HCT116 (cell line): ENCODE results near the gene CLRN1. TPM values are rescaled to one million over a fixed set of nuclear protein-coding genes. Genes with fewer than 3 reads are reported as not detected.

ENCODE experiments used
- ATAC-seq: fragments of 200-7000 bp; cut with Tn5 transposase; 2 replicates; pipeline ENCODE4 v1.9.1; 2020; ENCODE audit warnings: mild to moderate bottlenecking, moderate library complexity
- BruUV-seq: library from RNA; stranded (reverse); fragments of 400-500 nt; replicated peaks from 2 replicates; lab custom pipeline; 2021; lab: Mats Ljungman, UMichigan
- CTCF ChIA-PET: fragments of 300-600 bp; sonication (Branson Sonifier 250); formaldehyde crosslinking; loops from one replicate; lab custom pipeline; 2021; ENCODE audit warnings: antibody characterized with exemption; lab: Charles Lee
- POLR2A ChIA-PET: fragments of 300-600, 350-600 bp; sonication (Branson Sonifier 250); formaldehyde crosslinking; loops from one replicate; lab custom pipeline; 2021; ENCODE audit warnings: antibody characterized with exemption; lab: Charles Lee
- RAD21 ChIA-PET, 2 experiments: fragments of 300-600 bp; sonication (Branson Sonifier 250); formaldehyde crosslinking; loops; one replicate each; lab custom pipeline; 2023; ENCODE audit warnings: low total read pairs in 2 of 2; ENCODE audit not compliant: uncharacterized antibody in 2 of 2, unreplicated experiment in 2 of 2, low non-redundant PET in 1 of 2; lab: Charles Lee
- DNase-seq: peaks from one replicate; pipeline ENCODE4 v3.0.0-alpha.2; 2010; ENCODE audit warnings: low read depth, low spot score
- H2AFZ ChIP-seq: fragments of 200-600 bp; shearing (Covaris generic), sonication (generic); 2 replicates; pipeline ENCODE4 v1.6.1; 2017; ENCODE audit warnings: low read depth, mixed run types, mixed read lengths, antibody characterized with exemption, low read length; ENCODE audit not compliant: poor library complexity, severe bottlenecking
- H3K27ac ChIP-seq: 2 replicates; pipeline ENCODE4 v1.5.1; 2012; ENCODE audit warnings: low read depth, low read length
- H3K27me3 ChIP-seq: fragments of 200-600 bp; sonication (generic); 2 replicates; pipeline ENCODE4 v1.6.1; 2016; ENCODE audit warnings: mixed run types, low read length, mixed read lengths; ENCODE audit not compliant: insufficient read depth
- H3K36me3 ChIP-seq, 2 experiments: fragments of 200-500 bp in 1 of 2; fragments of 200-600 bp in 1 of 2; sonication (Bioruptor generic) in 1 of 2; sonication (generic) in 1 of 2; 2 replicates each; pipeline versions ENCODE4 v1.5.1 to v1.6.1; 2014 to 2016; ENCODE audit warnings: low read length in 2 of 2, inconsistent platforms in 1 of 2, mixed read lengths in 1 of 2, mixed run types in 1 of 2; ENCODE audit not compliant: insufficient read depth in 2 of 2, control insufficient read depth in 1 of 2
- H3K4me1 ChIP-seq, 2 experiments: fragments of 200-600 bp in 1 of 2; sonication (generic) in 1 of 2; 2 replicates each; pipeline versions ENCODE4 v1.5.1 to v1.6.1; 2012 to 2017; ENCODE audit warnings: low read length in 2 of 2, inconsistent platforms in 1 of 2, mild to moderate bottlenecking in 1 of 2, mixed read lengths in 1 of 2, mixed run types in 1 of 2, moderate library complexity in 1 of 2; ENCODE audit not compliant: insufficient read depth in 2 of 2, control insufficient read depth in 1 of 2
- H3K4me2 ChIP-seq: fragments of 200-600 bp; sonication (generic); 2 replicates; pipeline ENCODE4 v1.6.1; 2017; ENCODE audit warnings: mixed run types, low read length, mixed read lengths
- H3K4me3 ChIP-seq, 2 experiments: fragments of 200-600 bp in 1 of 2; sonication (generic) in 1 of 2; replicated peaks in 1 of 2; 2 replicates each; pipeline ENCODE4 v1.5.1; 2011 to 2016; ENCODE audit warnings: low read length in 2 of 2, control low read depth in 1 of 2, low read depth in 1 of 2, mild to moderate bottlenecking in 1 of 2, mixed read lengths in 1 of 2, mixed run types in 1 of 2
- H3K79me2 ChIP-seq: fragments of 200-600 bp; sonication (generic); 2 replicates; pipeline ENCODE4 v1.6.1; 2017; ENCODE audit warnings: mild to moderate bottlenecking, mixed run types, low read length, moderate library complexity, mixed read lengths; ENCODE audit not compliant: insufficient read depth
- H3K9ac ChIP-seq: fragments of 200-600 bp; sonication (generic); 2 replicates; pipeline ENCODE4 v1.6.1; 2016; ENCODE audit warnings: low read length, mixed read lengths
- H3K9me2 ChIP-seq: fragments of 200-600 bp; sonication (generic), shearing (Covaris generic); 2 replicates; pipeline ENCODE4 v1.6.1; 2017; ENCODE audit warnings: mixed run types, mild to moderate bottlenecking, moderate library complexity; ENCODE audit not compliant: insufficient read depth
- H3K9me3 ChIP-seq, 2 experiments: fragments of 200-500 bp in 1 of 2; fragments of 200-600 bp in 1 of 2; sonication (Bioruptor generic) in 1 of 2; sonication (generic) in 1 of 2; 2 replicates each; pipeline ENCODE4 v1.6.1; 2014 to 2017; ENCODE audit warnings: low read length in 2 of 2, mixed read lengths in 2 of 2, inconsistent platforms in 1 of 2, low read depth in 1 of 2, mild to moderate bottlenecking in 1 of 2, mixed run types in 1 of 2, moderate library complexity in 1 of 2; ENCODE audit not compliant: control insufficient read depth in 1 of 2, insufficient read depth in 1 of 2
- H4K20me1 ChIP-seq: fragments of 200-600 bp; sonication (generic), shearing (Covaris generic); 2 replicates; pipeline ENCODE4 v1.6.1; 2017; ENCODE audit warnings: mixed run types, mild to moderate bottlenecking, moderate library complexity; ENCODE audit not compliant: insufficient read depth
- CBX3 ChIP-seq: IDR thresholded peaks from 2 replicates; pipeline ENCODE4 v1.6.1; 2012; ENCODE audit warnings: low read depth
- CEBPB ChIP-seq: IDR thresholded peaks from 2 replicates; pipeline ENCODE4 v1.6.1; 2012; ENCODE audit warnings: low read depth
- CTCF ChIP-seq, 3 experiments: fragments of 200-600 bp in 1 of 3; sonication (generic) in 1 of 3; IDR thresholded peaks in 2 of 3; conservative IDR thresholded peaks in 1 of 3; 2 replicates each; pipeline ENCODE4 v1.5.1; 2012 to 2017; ENCODE audit warnings: low read depth in 2 of 3, low read length in 2 of 3, antibody characterized with exemption in 1 of 3, borderline replicate concordance in 1 of 3, control low read depth in 1 of 3, mild to moderate bottlenecking in 1 of 3, mixed read lengths in 1 of 3, mixed run types in 1 of 3, moderate library complexity in 1 of 3; ENCODE audit not compliant: insufficient read depth in 1 of 3
- EZH2 ChIP-seq: fragments of 200-600 bp; sonication (generic); IDR thresholded peaks from 2 replicates; pipeline ENCODE4 v1.6.1; 2017; ENCODE audit warnings: antibody characterized with exemption, mixed run types
- JUND ChIP-seq: IDR thresholded peaks from 2 replicates; pipeline ENCODE4 v1.6.1; 2012
- MAX ChIP-seq: IDR thresholded peaks from 2 replicates; pipeline ENCODE4 v1.6.1; 2012
- POLR2AphosphoS5 ChIP-seq: IDR thresholded peaks from 2 replicates; pipeline ENCODE4 v1.6.1; 2011; ENCODE audit warnings: mild to moderate bottlenecking, low read depth, low read length, moderate library complexity
- SIN3A ChIP-seq: IDR thresholded peaks from 2 replicates; pipeline ENCODE4 v1.6.1; 2012; ENCODE audit warnings: low read depth
- SRF ChIP-seq: IDR thresholded peaks from 2 replicates; pipeline ENCODE4 v1.6.1; 2012; ENCODE audit warnings: low read depth
- TCF7L2 ChIP-seq: IDR thresholded peaks from 2 replicates; pipeline ENCODE4 v1.7.0; 2011; ENCODE audit warnings: borderline replicate concordance, inconsistent platforms; ENCODE audit not compliant: insufficient read depth, insufficient read length; ENCODE audit errors: extremely low read depth
- YY1 ChIP-seq: IDR thresholded peaks from 2 replicates; pipeline ENCODE4 v1.6.1; 2011; ENCODE audit warnings: low read length, low read depth, moderate library complexity, mild to moderate bottlenecking; ENCODE audit not compliant: insufficient replicate concordance; ENCODE audit errors: extremely low read depth
- ZFX ChIP-seq: fragments of 450-650 bp; IDR thresholded peaks from 2 replicates; pipeline ENCODE4 v1.6.1; 2017
- ZNF274 ChIP-seq: fragments of 200-500 bp; sonication (Bioruptor generic); IDR thresholded peaks from 2 replicates; pipeline ENCODE4 v1.6.1; 2014; ENCODE audit warnings: mild to moderate bottlenecking, low read depth, low read length, inconsistent platforms
- intact Hi-C: fragments of 100-400 bp; cut with micrococcal nuclease; formaldehyde crosslinking; loops from 2 replicates; pipeline ENCODE4 v1.10.0; 2022
- total RNA-seq: library from RNA; stranded (reverse); gene quantifications from one replicate; pipeline ENCODE4 v1.2.1, GENCODE V29; 2021; ENCODE audit not compliant: unreplicated experiment

CLRN1 gene
- total RNA-seq, 1 experiment from 2014 or later, result not detected

- H3K4me1 ChIP-seq, result no peaks in the 10 kb centered on the region
- no peaks in the 10 kb centered on the region for H3K79me2 ChIP-seq
- POLR2A ChIA-PET, result no interaction called here
- no peaks in the 10 kb centered on the region for H3K27me3 ChIP-seq
- TF ChIP-seq SIN3A (no peak), CEBPB (no peak), JUND (no peak)
- RAD21 ChIA-PET, result no interaction called here
- intact Hi-C loops, result no loop called here
- H3K36me3 ChIP-seq, result no peaks in the 10 kb centered on the region
- no peaks in the 10 kb centered on the region for H4K20me1 ChIP-seq
- no peak overlapping the region for H3K27ac ChIP-seq
- ATAC-seq (no peak), DNase-seq (no peak)
- no peak overlapping the region for H2AFZ ChIP-seq
- no peak overlapping the region for H3K4me2 ChIP-seq
- no peaks in the 10 kb centered on the region for H3K9me3 ChIP-seq
- CTCF ChIA-PET, result no interaction called here
- H3K9ac ChIP-seq, result no peak overlapping the region
- H3K9me2 ChIP-seq, result no peaks in the 10 kb centered on the region
- H3K4me3 ChIP-seq, result no peak overlapping the region
- BruUV-seq, result no TSS peak
Measured at GRCh38 chr3:151009981-151010380, 37.5 kb upstream of the CLRN1 start.

GRCh38 chr3:151009430-151009829 is 36.9 kb upstream of the CLRN1 start:
- Histone ChIP-seq H3K4me2 (no peak overlapping the region), H3K4me1 (no peaks in the 10 kb centered on the region), H3K79me2 (no peaks in the 10 kb centered on the region), H4K20me1 (no peaks in the 10 kb centered on the region), H3K9me2 (no peaks in the 10 kb centered on the region), H3K4me3 (no peak overlapping the region), H3K27me3 (no peaks in the 10 kb centered on the region), H3K36me3 (no peaks in the 10 kb centered on the region), H3K9ac (no peak overlapping the region), H3K27ac (no peak overlapping the region), H2AFZ (no peak overlapping the region), H3K9me3 (no peaks in the 10 kb centered on the region)
- no TSS peak for BruUV-seq
- TF ChIP-seq TCF7L2, result no peak
- no peak for TF ChIP-seq ZNF274
- no peak for TF ChIP-seq SIN3A
- TF ChIP-seq CEBPB, result no peak
- TF ChIP-seq EZH2, result no peak
- no peak for TF ChIP-seq ZFX
- no peak for TF ChIP-seq POLR2AphosphoS5
- TF ChIP-seq CTCF (IDR thresholded peaks at IDR 0.05 in 2 of 3, conservative IDR thresholded peaks at IDR 0.05 in 1 of 3; ENCODE audit: borderline replicate concordance in 1 of 3, insufficient read depth in 1 of 3, low read depth in 2 of 3, low read length in 2 of 3), result no peak
- no peak for TF ChIP-seq MAX
- no peak for TF ChIP-seq CBX3
- no peak for TF ChIP-seq SRF
- TF ChIP-seq YY1, result no peak
- ChIA-PET CTCF (interaction anchor here (0.9 to 1.8 kb wide), 4 partner anchors 77 to 222 kb away, joined by 3 to 12 read pairs (median 6); no protein-coding TSS in a partner anchor), POLR2A (no interaction called here), RAD21 (no interaction called here)
- intact Hi-C loops, result no loop called here
- DNase-seq, result no peak
- ATAC-seq, result no peak
